ENCODE measurements around the gene LRRC7. TPM values are rescaled to one million over a fixed set of nuclear protein-coding genes. Genes with fewer than 3 reads are reported as not detected.

The LRRC7 gene
- total and polyA plus RNA-seq, 7 donors = 0.33 to 1.2 (median 0.94) TPM; not detected in 2

- no peak for TF ChIP-seq CTCF (IDR thresholded peaks at IDR 0.05)
- intact Hi-C loops (cut with DNase I) = no loop called here
- no peak overlapping the region for H3K4me3 ChIP-seq
Measured at GRCh38 chr1:70025846-70026245, 458.1 kb downstream of the LRRC7 start.

GRCh38 chr1:70033266-70033873, 465.6 kb downstream of the LRRC7 start:
- ATAC-seq = no peak
- 71 to 88% (median 72%) methylated on average over 5 of the region's 5 CpGs for WGBS, 3 donors
- intact Hi-C loops (cut with DNase I) = no loop called here

More at GRCh38 chr1:70025846-70026245, 458.1 kb downstream of the LRRC7 start:
- no peaks in the 10 kb centered on the region for H3K9me3 ChIP-seq
- ATAC-seq (no peak), DNase-seq (no peak)
- H3K4me1 ChIP-seq = no peaks in the 10 kb centered on the region
- no peaks in the 10 kb centered on the region for H3K27me3 ChIP-seq (ENCODE audit: insufficient read depth in 3 of 3, low read length in 2 of 3)
- H3K27ac ChIP-seq = no peak overlapping the region
- H3K36me3 ChIP-seq (ENCODE audit: insufficient read depth in 1 of 2, low read depth in 1 of 2) = no peaks in the 10 kb centered on the region

GRCh38 chr1:70033936-70034335, 466.2 kb downstream of the LRRC7 start:
- H3K36me3 ChIP-seq (ENCODE audit: insufficient read depth in 1 of 2, low read depth in 1 of 2) = no peaks in the 10 kb centered on the region
- no peaks in the 10 kb centered on the region for H3K9me3 ChIP-seq
- H3K4me1 ChIP-seq = no peaks in the 10 kb centered on the region
- intact Hi-C loops (cut with DNase I) = no loop called here
- no peaks in the 10 kb centered on the region for H3K27me3 ChIP-seq (ENCODE audit: insufficient read depth in 3 of 3, low read length in 2 of 3)
- ATAC-seq (no peak), DNase-seq (no peak)
- no peak overlapping the region for H3K4me3 ChIP-seq
- no peak for TF ChIP-seq CTCF (IDR thresholded peaks at IDR 0.05)
- no peak overlapping the region for H3K27ac ChIP-seq

More at GRCh38 chr1:70033266-70033873, 465.6 kb downstream of the LRRC7 start:
- no peak for TF ChIP-seq CTCF (IDR thresholded peaks at IDR 0.05)
- Histone ChIP-seq H3K27me3 (ENCODE audit: insufficient read depth in 3 of 3, low read length in 2 of 3) (no peaks in the 10 kb centered on the region), H3K9me3 (no peaks in the 10 kb centered on the region), H3K4me1 (no peaks in the 10 kb centered on the region), H3K27ac (no peak overlapping the region), H3K4me3 (no peak overlapping the region), H3K36me3 (ENCODE audit: insufficient read depth in 1 of 2, low read depth in 1 of 2) (no peaks in the 10 kb centered on the region)
- DNase-seq = no peak

GRCh38 chr1:70034403-70034802, 466.7 kb downstream of the LRRC7 start:
- ATAC-seq = no peak
- TF ChIP-seq CTCF (IDR thresholded peaks at IDR 0.05) = no peak
- intact Hi-C loops (cut with DNase I) = no loop called here
- H3K36me3 ChIP-seq (ENCODE audit: insufficient read depth in 1 of 2, low read depth in 1 of 2) = no peaks in the 10 kb centered on the region
- WGBS, 3 donors = 57 to 62% (median 57%) methylated on average over 3 of the region's 3 CpGs
- H3K4me1 ChIP-seq = no peaks in the 10 kb centered on the region
- no peak for DNase-seq
- H3K27me3 ChIP-seq (ENCODE audit: insufficient read depth in 3 of 3, low read length in 2 of 3) = no peaks in the 10 kb centered on the region
- H3K27ac ChIP-seq = no peak overlapping the region
- H3K9me3 ChIP-seq = no peaks in the 10 kb centered on the region
- H3K4me3 ChIP-seq = no peak overlapping the region

GRCh38 chr1:70038025-70038424, 470.3 kb downstream of the LRRC7 start:
- TF ChIP-seq CTCF (IDR thresholded peaks at IDR 0.05) = no peak
- WGBS, 3 donors = 90 to 95% (median 91%) methylated on average over 10 of the region's 10 CpGs
- ATAC-seq (no peak), DNase-seq (no peak)
- no peak overlapping the region for H3K4me3 ChIP-seq
- intact Hi-C loops (cut with DNase I) = no loop called here
- no peaks in the 10 kb centered on the region for H3K9me3 ChIP-seq
- no peak overlapping the region for H3K27ac ChIP-seq
- H3K36me3 ChIP-seq (ENCODE audit: insufficient read depth in 1 of 2, low read depth in 1 of 2) = no peaks in the 10 kb centered on the region
- no peaks in the 10 kb centered on the region for H3K4me1 ChIP-seq
- no peaks in the 10 kb centered on the region for H3K27me3 ChIP-seq (ENCODE audit: insufficient read depth in 3 of 3, low read length in 2 of 3)

All from psoas muscle (tissue), 8 donors.